ENCODE measurements around the gene HSPB8.

The HSPB8 gene

DNA sequence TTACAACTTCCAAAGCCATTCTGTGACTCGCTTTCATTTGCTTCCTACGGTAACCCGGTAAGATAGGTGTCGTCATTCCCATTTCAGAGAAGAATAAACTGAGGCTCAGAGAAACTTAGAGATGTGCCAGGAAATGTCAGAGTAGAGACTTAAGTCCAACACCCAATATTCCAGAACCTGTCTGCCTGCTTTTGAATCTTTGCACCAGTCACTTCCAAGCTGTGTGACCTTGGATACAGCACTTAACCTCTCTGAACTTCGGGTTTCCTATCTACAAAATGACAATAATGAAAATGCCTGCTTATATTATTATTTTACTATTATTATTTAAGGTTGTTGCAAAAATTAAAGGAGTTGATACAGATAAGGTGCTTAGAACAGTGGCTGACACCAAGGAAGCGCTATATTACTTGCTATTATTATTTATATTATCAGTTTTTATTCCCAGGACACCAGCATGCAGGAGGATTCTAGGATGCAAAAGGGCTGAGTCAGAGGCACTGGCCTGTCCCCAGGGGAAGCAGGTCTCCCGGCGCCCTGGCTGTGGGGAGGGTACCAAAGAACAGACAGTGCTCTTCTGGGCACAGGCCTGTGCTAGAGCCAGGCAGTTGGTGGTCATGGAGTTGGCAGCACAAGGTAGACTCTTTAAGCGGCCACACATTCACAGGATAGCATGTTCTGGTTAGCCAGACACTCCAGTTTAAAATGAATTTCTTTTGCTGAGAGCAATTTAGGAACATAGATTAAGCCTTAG, 5.4 kb downstream of the HSPB8 start:
- peaks cover 34% of the 10 kb centered on the region for H3K4me1 ChIP-seq (ENCODE audit: control insufficient read depth, insufficient read depth, low read length)

GRCh38 chr12:119195256-119195655, 16.5 kb downstream of the HSPB8 start:
- Histone ChIP-seq H3K9ac (ENCODE audit: low read depth, low read length) (no peak overlapping the region), H3K9me3 (replicated peaks; ENCODE audit: low read length) (no peaks in the 10 kb centered on the region), H3K4me2 (ENCODE audit: low read length) (no peak overlapping the region), H3K4me3 (ENCODE audit: low read length) (no peak overlapping the region), H3K4me1 (ENCODE audit: control insufficient read depth, insufficient read depth, low read length) (no peaks in the 10 kb centered on the region), H3K27me3 (ENCODE audit: control insufficient read depth, insufficient read depth, low read length) (no peaks in the 10 kb centered on the region), H3K36me3 (ENCODE audit: insufficient read depth, low read length) (peaks cover 16% of the 10 kb centered on the region)

More for the DNA sequence above, 5.4 kb downstream of the HSPB8 start:
- no peak overlapping the region for H3K4me3 ChIP-seq (ENCODE audit: low read length)
- no peaks in the 10 kb centered on the region for H3K27me3 ChIP-seq (ENCODE audit: control insufficient read depth, insufficient read depth, low read length)
- H3K36me3 ChIP-seq (ENCODE audit: insufficient read depth, low read length): no peaks in the 10 kb centered on the region
- H3K9ac ChIP-seq (ENCODE audit: low read depth, low read length): no peak overlapping the region
- H3K4me2 ChIP-seq (ENCODE audit: low read length): no peak overlapping the region
- H3K9me3 ChIP-seq (replicated peaks; ENCODE audit: low read length): no peaks in the 10 kb centered on the region

DNA sequence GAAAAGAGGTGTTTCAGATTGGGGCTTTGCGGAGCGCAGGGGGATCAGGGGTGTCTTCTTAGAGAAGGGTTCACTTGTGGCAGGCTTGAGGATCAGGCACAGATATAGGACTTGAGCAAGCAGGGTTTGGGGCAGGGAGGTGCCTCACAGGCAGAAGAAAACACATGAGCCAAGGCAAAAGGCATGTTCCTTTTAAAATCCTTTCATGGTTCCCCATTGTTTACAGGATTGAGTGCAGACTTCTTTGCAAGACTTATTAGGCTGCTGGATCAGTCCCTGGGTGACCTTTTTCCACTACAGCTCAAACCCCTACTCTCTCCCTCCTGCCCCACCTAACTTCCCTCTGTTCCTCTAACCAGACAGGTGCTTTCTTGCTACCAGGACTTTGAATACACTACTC, 19.7 kb downstream of the HSPB8 start:
- no peaks in the 10 kb centered on the region for H3K27me3 ChIP-seq (ENCODE audit: control insufficient read depth, insufficient read depth, low read length)
- H3K9me3 ChIP-seq (replicated peaks; ENCODE audit: low read length): no peaks in the 10 kb centered on the region

GRCh38 chr12:119200601-119201000, 21.9 kb downstream of the HSPB8 start:
- no peaks in the 10 kb centered on the region for H3K4me1 ChIP-seq (ENCODE audit: control insufficient read depth, insufficient read depth, low read length)
- H3K4me2 ChIP-seq (ENCODE audit: low read length): no peak overlapping the region
- H3K36me3 ChIP-seq (ENCODE audit: insufficient read depth, low read length): peaks cover 3% of the 10 kb centered on the region

More for the DNA sequence above, 19.7 kb downstream of the HSPB8 start:
- no peak overlapping the region for H3K9ac ChIP-seq (ENCODE audit: low read depth, low read length)
- H3K4me2 ChIP-seq (ENCODE audit: low read length): no peak overlapping the region
- no peaks in the 10 kb centered on the region for H3K4me1 ChIP-seq (ENCODE audit: control insufficient read depth, insufficient read depth, low read length)
- no peak overlapping the region for H3K4me3 ChIP-seq (ENCODE audit: low read length)
- H3K36me3 ChIP-seq (ENCODE audit: insufficient read depth, low read length): peaks cover 13% of the 10 kb centered on the region

GRCh38 chr12:119201789-119202543, 23.2 kb downstream of the HSPB8 start:
- H3K4me1 ChIP-seq (ENCODE audit: control insufficient read depth, insufficient read depth, low read length): no peaks in the 10 kb centered on the region
- no peak overlapping the region for H3K4me3 ChIP-seq (ENCODE audit: low read length)
- H3K4me2 ChIP-seq (ENCODE audit: low read length): no peak overlapping the region
- H3K27me3 ChIP-seq (ENCODE audit: control insufficient read depth, insufficient read depth, low read length): no peaks in the 10 kb centered on the region
- H3K36me3 ChIP-seq (ENCODE audit: insufficient read depth, low read length): no peaks in the 10 kb centered on the region
- no peaks in the 10 kb centered on the region for H3K9me3 ChIP-seq (replicated peaks; ENCODE audit: low read length)
- H3K9ac ChIP-seq (ENCODE audit: low read depth, low read length): no peak overlapping the region

More at GRCh38 chr12:119200601-119201000, 21.9 kb downstream of the HSPB8 start:
- H3K4me3 ChIP-seq (ENCODE audit: low read length): no peak overlapping the region
- H3K9ac ChIP-seq (ENCODE audit: low read depth, low read length): no peak overlapping the region
- no peaks in the 10 kb centered on the region for H3K9me3 ChIP-seq (replicated peaks; ENCODE audit: low read length)
- H3K27me3 ChIP-seq (ENCODE audit: control insufficient read depth, insufficient read depth, low read length): no peaks in the 10 kb centered on the region

DNA sequence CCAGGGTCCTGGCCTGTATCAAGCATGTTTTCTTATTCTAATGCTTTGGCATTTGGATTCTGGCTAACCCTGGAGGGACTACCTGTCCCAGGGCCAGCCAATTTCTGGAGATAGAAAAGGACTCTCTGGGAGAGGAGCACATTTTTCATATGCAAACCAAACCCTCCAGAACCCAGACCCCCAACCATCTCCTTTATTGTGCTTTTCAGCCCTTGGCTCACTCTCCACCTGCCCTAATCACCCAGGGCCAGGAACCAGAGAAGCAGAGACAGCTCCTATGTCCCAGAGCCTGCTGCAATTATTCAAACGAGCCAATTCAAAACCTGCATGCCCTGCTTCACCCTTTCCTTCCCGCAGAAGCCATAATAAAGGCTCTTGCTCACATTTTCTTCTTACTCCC, 23.8 kb downstream of the HSPB8 start:
- Histone ChIP-seq H3K27me3 (ENCODE audit: control insufficient read depth, insufficient read depth, low read length) (no peaks in the 10 kb centered on the region), H3K9ac (ENCODE audit: low read depth, low read length) (no peak overlapping the region), H3K36me3 (ENCODE audit: insufficient read depth, low read length) (no peaks in the 10 kb centered on the region), H3K4me3 (ENCODE audit: low read length) (no peak overlapping the region), H3K4me2 (ENCODE audit: low read length) (no peak overlapping the region), H3K4me1 (ENCODE audit: control insufficient read depth, insufficient read depth, low read length) (no peaks in the 10 kb centered on the region), H3K9me3 (replicated peaks; ENCODE audit: low read length) (no peaks in the 10 kb centered on the region)

- no peak overlapping the region for H3K9ac ChIP-seq (ENCODE audit: low read depth, low read length)
- H3K4me3 ChIP-seq (ENCODE audit: low read length): no peak overlapping the region
- no peaks in the 10 kb centered on the region for H3K36me3 ChIP-seq (ENCODE audit: insufficient read depth, low read length)
- no peaks in the 10 kb centered on the region for H3K4me1 ChIP-seq (ENCODE audit: control insufficient read depth, insufficient read depth, low read length)
- no peaks in the 10 kb centered on the region for H3K27me3 ChIP-seq (ENCODE audit: control insufficient read depth, insufficient read depth, low read length)
- no peaks in the 10 kb centered on the region for H3K9me3 ChIP-seq (replicated peaks; ENCODE audit: low read length)
- no peak overlapping the region for H3K4me2 ChIP-seq (ENCODE audit: low read length)
Measured at GRCh38 chr12:119204131-119204530, 25.4 kb downstream of the HSPB8 start.

DNA sequence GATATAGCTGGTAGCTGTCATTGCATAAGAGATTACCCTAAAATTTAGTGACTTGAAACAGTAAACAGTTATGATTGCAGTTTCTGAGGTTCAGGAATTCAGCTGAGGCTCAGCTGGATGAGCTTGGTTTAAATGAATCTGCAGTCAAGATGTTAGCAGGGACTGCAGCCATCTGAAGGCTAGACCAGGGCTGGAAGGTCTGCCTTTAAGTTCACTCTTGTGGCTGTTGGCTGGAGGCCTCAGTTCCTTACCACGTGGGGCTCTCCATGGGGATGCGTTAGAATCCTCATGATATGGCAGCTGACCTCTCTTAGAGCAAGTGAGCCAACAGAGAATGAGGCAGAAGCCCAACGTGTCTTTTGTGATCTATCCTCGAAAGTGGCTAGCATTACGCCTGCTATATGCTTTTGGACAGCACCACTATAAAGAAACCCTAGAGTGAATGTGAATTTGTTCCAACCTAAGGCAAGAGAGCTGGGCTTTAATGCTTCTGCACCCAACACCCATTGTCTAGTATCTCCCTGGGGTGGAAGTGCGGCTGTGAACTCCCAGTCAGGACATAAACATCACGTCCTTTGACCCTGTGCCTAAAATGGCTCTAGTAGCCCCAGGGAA, 26.0 kb downstream of the HSPB8 start:
- no peak overlapping the region for H3K9ac ChIP-seq (ENCODE audit: low read depth, low read length)
- no peak overlapping the region for H3K4me3 ChIP-seq (ENCODE audit: low read length)
- no peaks in the 10 kb centered on the region for H3K27me3 ChIP-seq (ENCODE audit: control insufficient read depth, insufficient read depth, low read length)
- no peak overlapping the region for H3K4me2 ChIP-seq (ENCODE audit: low read length)
- no peaks in the 10 kb centered on the region for H3K9me3 ChIP-seq (replicated peaks; ENCODE audit: low read length)
- H3K36me3 ChIP-seq (ENCODE audit: insufficient read depth, low read length): no peaks in the 10 kb centered on the region
- H3K4me1 ChIP-seq (ENCODE audit: control insufficient read depth, insufficient read depth, low read length): no peaks in the 10 kb centered on the region

DNA sequence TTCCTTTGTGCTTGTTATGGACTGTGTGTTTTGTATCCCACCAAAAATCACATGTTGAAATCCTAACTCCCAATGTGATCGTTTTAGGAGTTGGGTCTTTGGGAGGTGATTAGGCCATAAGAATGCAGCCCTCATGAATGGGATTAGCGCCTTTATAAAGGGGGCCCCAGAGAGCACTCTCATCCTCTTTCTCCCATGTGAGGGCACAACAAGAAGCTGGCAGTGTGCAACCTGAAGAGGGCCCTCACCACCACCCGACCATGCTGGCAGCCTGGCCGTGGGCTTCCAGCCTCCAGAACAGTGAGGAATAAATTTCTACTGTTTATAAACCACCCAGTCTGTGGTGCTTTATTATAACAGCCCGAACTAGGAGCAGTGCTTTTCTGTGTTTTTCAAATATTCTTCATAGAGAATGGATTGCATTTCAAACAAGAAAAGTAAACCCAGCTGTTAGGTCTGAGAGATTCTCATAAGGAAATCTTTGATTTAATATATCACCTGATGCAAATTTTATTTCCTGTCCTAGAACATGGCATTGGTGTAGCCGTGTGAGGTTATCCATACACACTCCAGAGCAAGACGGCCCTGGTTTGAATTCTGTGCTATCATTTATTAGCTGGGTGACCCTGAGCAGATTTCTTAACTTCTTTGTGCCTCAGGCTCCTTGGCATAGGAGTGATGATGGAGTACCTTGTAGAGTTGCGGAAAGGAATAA, 27.8 kb downstream of the HSPB8 start:
- Histone ChIP-seq H3K9ac (ENCODE audit: low read depth, low read length) (no peak overlapping the region), H3K27me3 (ENCODE audit: control insufficient read depth, insufficient read depth, low read length) (no peaks in the 10 kb centered on the region), H3K36me3 (ENCODE audit: insufficient read depth, low read length) (no peaks in the 10 kb centered on the region), H3K4me1 (ENCODE audit: control insufficient read depth, insufficient read depth, low read length) (no peaks in the 10 kb centered on the region), H3K9me3 (replicated peaks; ENCODE audit: low read length) (no peaks in the 10 kb centered on the region), H3K4me2 (ENCODE audit: low read length) (no peak overlapping the region), H3K4me3 (ENCODE audit: low read length) (no peak overlapping the region)

GRCh38 chr12:119207063-119207560, 28.4 kb downstream of the HSPB8 start:
- no peaks in the 10 kb centered on the region for H3K36me3 ChIP-seq (ENCODE audit: insufficient read depth, low read length)
- H3K9me3 ChIP-seq (replicated peaks; ENCODE audit: low read length): no peaks in the 10 kb centered on the region
- H3K9ac ChIP-seq (ENCODE audit: low read depth, low read length): no peak overlapping the region
- no peaks in the 10 kb centered on the region for H3K27me3 ChIP-seq (ENCODE audit: control insufficient read depth, insufficient read depth, low read length)
- no peak overlapping the region for H3K4me2 ChIP-seq (ENCODE audit: low read length)
- H3K4me3 ChIP-seq (ENCODE audit: low read length): no peak overlapping the region
- H3K4me1 ChIP-seq (ENCODE audit: control insufficient read depth, insufficient read depth, low read length): no peaks in the 10 kb centered on the region

GRCh38 chr12:119208626-119209061, 29.9 kb downstream of the HSPB8 start:
- Histone ChIP-seq H3K4me1 (ENCODE audit: control insufficient read depth, insufficient read depth, low read length) (no peaks in the 10 kb centered on the region), H3K27me3 (ENCODE audit: control insufficient read depth, insufficient read depth, low read length) (no peaks in the 10 kb centered on the region), H3K9ac (ENCODE audit: low read depth, low read length) (no peak overlapping the region), H3K4me2 (ENCODE audit: low read length) (no peak overlapping the region), H3K36me3 (ENCODE audit: insufficient read depth, low read length) (no peaks in the 10 kb centered on the region), H3K9me3 (replicated peaks; ENCODE audit: low read length) (no peaks in the 10 kb centered on the region), H3K4me3 (ENCODE audit: low read length) (no peak overlapping the region)

Measured in skeletal muscle satellite cell (primary cell).